H1 (cell line): ENCODE results near the gene CSNK1G2. TPM values are rescaled to one million over a fixed set of nuclear protein-coding genes. Genes with fewer than 3 reads are reported as not detected.

Source experiments
- CTCF ChIA-PET: fragments of 300-600 bp; sonication (Branson Sonifier 250); formaldehyde crosslinking; loops from one replicate; lab custom pipeline; 2021; ENCODE audit not compliant: partially characterized antibody; lab: Charles Lee
- POLR2A ChIA-PET: fragments of 300-600 bp; sonication (Branson Sonifier 250); formaldehyde crosslinking; loops from one replicate; lab custom pipeline; 2021; ENCODE audit warnings: inconsistent platforms; ENCODE audit not compliant: partially characterized antibody; lab: Charles Lee
- DNase-seq, 2 experiments: peaks; one replicate each; pipeline versions ENCODE4 v3.0.0 to v3.0.0-alpha.2; 2010 to 2022; ENCODE audit warnings: low spot score in 2 of 2, low read depth in 1 of 2, mixed read lengths in 1 of 2
- FAIRE-seq: peaks from 2 replicates; lab custom pipeline; 2011; peaks lifted over from hg19 to GRCh38; lab: Jason Lieb, UNC
- H2AFZ ChIP-seq: 2 replicates; pipeline ENCODE4 v1.8.1; 2012; ENCODE audit warnings: low read length, inconsistent platforms
- H2AK5ac ChIP-seq: 2 replicates; pipeline ENCODE4 v1.6.1; 2013; ENCODE audit warnings: low read depth, low read length
- H2BK120ac ChIP-seq: replicated peaks from 2 replicates; pipeline ENCODE3; 2013; ENCODE audit warnings: low read depth, low read length, inconsistent platforms
- H2BK12ac ChIP-seq: 2 replicates; pipeline ENCODE4 v1.6.1; 2013; ENCODE audit warnings: low read depth, low read length
- H2BK15ac ChIP-seq: 2 replicates; pipeline ENCODE4 v1.6.1; 2013; ENCODE audit warnings: low read length
- H2BK20ac ChIP-seq: 2 replicates; pipeline ENCODE4 v1.6.1; 2013; ENCODE audit warnings: low read length
- H2BK5ac ChIP-seq: 2 replicates; pipeline ENCODE4 v1.6.1; 2013; ENCODE audit warnings: low read depth, low read length
- H3K14ac ChIP-seq: 2 replicates; pipeline ENCODE4 v1.6.1; 2013; ENCODE audit warnings: inconsistent platforms; ENCODE audit not compliant: insufficient read length
- H3K18ac ChIP-seq: 2 replicates; pipeline ENCODE4 v1.6.1; 2013; ENCODE audit warnings: low read length; ENCODE audit errors: extremely low read depth
- H3K23ac ChIP-seq: 2 replicates; pipeline ENCODE4 v1.6.1; 2013; ENCODE audit warnings: inconsistent platforms; ENCODE audit not compliant: insufficient read length
- H3K23me2 ChIP-seq: 2 replicates; pipeline ENCODE4 v1.6.1; 2013; ENCODE audit warnings: low read depth, low read length
- H3K27ac ChIP-seq: 2 replicates; pipeline ENCODE4 v1.6.1; 2011; ENCODE audit warnings: low read depth, low read length, inconsistent platforms
- H3K27me3 ChIP-seq, 4 experiments: replicated peaks in 1 of 4; 1 replicate in 1 of 4; 2 replicates in 3 of 4; pipeline versions ENCODE4 v1.6.1 to v1.8.1; 2011 to 2013; ENCODE audit warnings: low read length in 3 of 4, mild to moderate bottlenecking in 3 of 4, inconsistent platforms in 2 of 4, mixed read lengths in 2 of 4, moderate library complexity in 1 of 4; ENCODE audit not compliant: control insufficient read depth in 3 of 4, insufficient read depth in 3 of 4; ENCODE audit errors: extremely low read depth in 1 of 4
- H3K36me3 ChIP-seq, 4 experiments: 2 replicates each; pipeline versions ENCODE4 v1.6.1 to v1.8.1; 2011 to 2013; ENCODE audit warnings: mild to moderate bottlenecking in 4 of 4, low read length in 3 of 4, moderate library complexity in 2 of 4, control low read depth in 1 of 4, inconsistent platforms in 1 of 4; ENCODE audit not compliant: insufficient read depth in 4 of 4, control insufficient read depth in 2 of 4
- H3K4ac ChIP-seq: replicated peaks from 2 replicates; pipeline ENCODE3; 2013; ENCODE audit warnings: low read length, low read depth, mixed read lengths, inconsistent platforms; ENCODE audit not compliant: insufficient read length
- H3K4me1 ChIP-seq, 4 experiments: replicated peaks in 1 of 4; 1 replicate in 1 of 4; 2 replicates in 3 of 4; pipeline versions ENCODE4 v1.6.1 to v1.8.1; 2011 to 2013; ENCODE audit warnings: low read length in 3 of 4, inconsistent platforms in 2 of 4, mixed read lengths in 1 of 4; ENCODE audit not compliant: insufficient read depth in 4 of 4, control insufficient read depth in 3 of 4
- H3K4me2 ChIP-seq, 2 experiments: 2 replicates each; pipeline versions ENCODE4 v1.6.1 to v1.8.1; 2011 to 2013; ENCODE audit warnings: low read depth in 2 of 2, low read length in 2 of 2, control low read depth in 1 of 2, inconsistent platforms in 1 of 2, mild to moderate bottlenecking in 1 of 2; ENCODE audit not compliant: insufficient read depth in 1 of 2
- H3K4me3 ChIP-seq, 4 experiments: fragments of 200-600, 300-600 bp in 1 of 4; sonication (generic), shearing (Covaris generic), sonication (Bioruptor Twin) in 1 of 4; 2 replicates each; pipeline versions ENCODE4 v1.5.1 to v1.8.1; 2011 to 2016; ENCODE audit warnings: low read length in 4 of 4, low read depth in 3 of 4, control low read depth in 2 of 4, inconsistent platforms in 2 of 4, mild to moderate bottlenecking in 2 of 4, mixed read lengths in 1 of 4, moderate library complexity in 1 of 4; ENCODE audit not compliant: insufficient read depth in 2 of 4; ENCODE audit errors: extremely low read depth in 1 of 4
- H3K56ac ChIP-seq: replicated peaks from 2 replicates; pipeline ENCODE3; 2013; ENCODE audit warnings: low read depth, mild to moderate bottlenecking, mixed read lengths, low read length, inconsistent platforms; ENCODE audit not compliant: insufficient read length
- H3K79me1 ChIP-seq: 2 replicates; pipeline ENCODE4 v1.6.1; 2013; ENCODE audit warnings: low read depth, low read length, control low read depth
- H3K79me2 ChIP-seq, 2 experiments: 2 replicates each; pipeline versions ENCODE4 v1.6.1 to v1.8.1; 2012 to 2013; ENCODE audit warnings: low read length in 2 of 2, mild to moderate bottlenecking in 2 of 2, inconsistent platforms in 1 of 2; ENCODE audit not compliant: insufficient read depth in 2 of 2, control insufficient read depth in 1 of 2
- H3K9ac ChIP-seq, 4 experiments: replicated peaks in 1 of 4; 1 replicate in 1 of 4; 2 replicates in 3 of 4; pipeline versions ENCODE4 v1.6.1 to v1.8.1; 2011 to 2013; ENCODE audit warnings: low read depth in 3 of 4, low read length in 3 of 4, control low read depth in 2 of 4, mild to moderate bottlenecking in 2 of 4, moderate library complexity in 2 of 4, inconsistent platforms in 1 of 4; ENCODE audit errors: extremely low read depth in 1 of 4
- H3K9me3 ChIP-seq, 2 experiments: 2 replicates each; pipeline versions ENCODE4 v1.6.1 to v1.8.1; 2012 to 2013; ENCODE audit warnings: mild to moderate bottlenecking in 2 of 2, moderate library complexity in 2 of 2, control low read depth in 1 of 2, inconsistent platforms in 1 of 2, low read depth in 1 of 2, low read length in 1 of 2, mixed read lengths in 1 of 2; ENCODE audit not compliant: insufficient read depth in 2 of 2
- H4K20me1 ChIP-seq, 2 experiments: replicated peaks in 1 of 2; 2 replicates each; pipeline versions ENCODE3 to v1.8.1; 2011 to 2013; ENCODE audit warnings: inconsistent platforms in 2 of 2, low read length in 2 of 2, mild to moderate bottlenecking in 1 of 2; ENCODE audit not compliant: insufficient read depth in 2 of 2, control insufficient read depth in 1 of 2
- H4K5ac ChIP-seq: 2 replicates; pipeline ENCODE4 v1.6.1; 2013; ENCODE audit warnings: low read length, low read depth, mixed read lengths, inconsistent platforms; ENCODE audit not compliant: insufficient read length
- H4K8ac ChIP-seq: 2 replicates; pipeline ENCODE4 v1.8.0; 2013; ENCODE audit warnings: mild to moderate bottlenecking, moderate library complexity, low read length, inconsistent platforms; ENCODE audit not compliant: insufficient read depth; ENCODE audit errors: extremely low read depth
- H4K91ac ChIP-seq: replicated peaks from 2 replicates; pipeline ENCODE3; 2013; ENCODE audit warnings: low read length, mixed read lengths, inconsistent platforms; ENCODE audit not compliant: insufficient read length
- FOSL1 ChIP-seq: IDR thresholded peaks from 2 replicates; pipeline ENCODE4 v1.6.1; 2011; ENCODE audit warnings: mild to moderate bottlenecking, low read depth, low read length, moderate library complexity; ENCODE audit not compliant: insufficient read depth
- HDAC2 ChIP-seq, 2 experiments: fragments of 300-600 bp in 1 of 2; sonication (generic) in 1 of 2; IDR thresholded peaks; 2 replicates each; pipeline ENCODE4 v1.6.1; 2011 to 2012; ENCODE audit warnings: low read depth in 2 of 2, low read length in 2 of 2, mild to moderate bottlenecking in 2 of 2, moderate library complexity in 2 of 2, borderline replicate concordance in 1 of 2, inconsistent platforms in 1 of 2
- JUN ChIP-seq: IDR thresholded peaks from 2 replicates; pipeline ENCODE4 v1.6.1; 2011; ENCODE audit warnings: low read depth, mild to moderate bottlenecking, improper control_type of control experiment, low read length
- KDM1A ChIP-seq: fragments of 200-600, 300-600 bp; sonication (generic); IDR thresholded peaks from 2 replicates; pipeline ENCODE4 v1.7.1; 2016; ENCODE audit warnings: mild to moderate bottlenecking, low read length, borderline replicate concordance
- KDM4A ChIP-seq: IDR thresholded peaks from one replicate; pipeline ENCODE4 v1.7.1; 2012; ENCODE audit warnings: low read depth, mild to moderate bottlenecking, moderate library complexity, low read length, inconsistent platforms; ENCODE audit not compliant: severe bottlenecking
- KDM5A ChIP-seq: fragments of 200-600 bp; IDR thresholded peaks from 2 replicates; pipeline ENCODE4 v1.7.1; 2012; ENCODE audit warnings: mild to moderate bottlenecking, low read length, inconsistent platforms, mixed read lengths
- NRF1 ChIP-seq: IDR thresholded peaks from 2 replicates; pipeline ENCODE4 v1.6.1; 2011; ENCODE audit warnings: mild to moderate bottlenecking, low read depth, low read length, improper control_type of control experiment
- RXRA ChIP-seq: IDR thresholded peaks from 2 replicates; pipeline ENCODE4 v1.6.1; 2011; ENCODE audit warnings: low read depth, mild to moderate bottlenecking, low read length, moderate library complexity; ENCODE audit not compliant: insufficient read depth
- SIX5 ChIP-seq: IDR thresholded peaks from 2 replicates; pipeline ENCODE4 v1.6.1; 2011; ENCODE audit warnings: mild to moderate bottlenecking, low read depth, low read length
- SP1 ChIP-seq: IDR thresholded peaks from 2 replicates; pipeline ENCODE4 v1.6.1; 2011; ENCODE audit warnings: low read depth, low read length
- TAF1 ChIP-seq: IDR thresholded peaks from 2 replicates; pipeline ENCODE4 v1.6.1; 2011; ENCODE audit warnings: mild to moderate bottlenecking, low read depth, low read length
- WGBS, 2 experiments: shearing (Covaris generic) in 1 of 2; methylation state at CpG; one replicate each; pipeline versions ENCODE4 v1.1.6 to v1.1.7; 2013 to 2015; ENCODE audit warnings: low lambda C conversion rate in 2 of 2, mixed read lengths in 2 of 2, inconsistent platforms in 1 of 2, low coverage in 1 of 2, missing lambda C conversion rate in 1 of 2; ENCODE audit not compliant: insufficient replicate concordance in 2 of 2, insufficient coverage in 1 of 2, insufficient read length in 1 of 2; ENCODE audit errors: extremely low coverage in 1 of 2, missing lambda C conversion rate in 1 of 2; 5-methylcytosine and 5-hydroxymethylcytosine counted together
- polyA plus RNA-seq, 7 experiments: library from polyadenylated mRNA; depleted of rRNA in 3 of 7; stranded (reverse) in 5 of 7; unstranded in 2 of 7; fragments of >200 nt in 5 of 7; fragments of 200-250 nt in 2 of 7; gene quantifications; 1 replicate in 5 of 7; 2 replicates in 1 of 7; 4 replicates in 1 of 7; pipeline versions ENCODE4 v1.2.1 to v1.2.3, GENCODE V29; 2011 to 2013; ENCODE audit warnings: missing spikeins in 2 of 7, mixed read lengths in 2 of 7
- total RNA-seq: library from RNA; stranded (reverse); fragmentation: NEBNext Ultra II Directional; extraction: Animal tissue kit (Norgen Biotek cat#: 25700); gene quantifications from 2 replicates; pipeline ENCODE4 v1.2.1, GENCODE V29; 2021
- TF ChIP-seq, protein P1 (sequence below): IDR thresholded peaks from 2 replicates; pipeline ENCODE4 v1.6.1; 2011; ENCODE audit warnings: low read depth, mild to moderate bottlenecking, low read length; ENCODE audit not compliant: insufficient read depth

The CSNK1G2 gene
- total and polyA plus RNA-seq, 2 of the 8 experiments (the other 6 are each of a cell fraction or from before 2014, with no cell fraction given) = 99.5 to 130 TPM

DNA sequence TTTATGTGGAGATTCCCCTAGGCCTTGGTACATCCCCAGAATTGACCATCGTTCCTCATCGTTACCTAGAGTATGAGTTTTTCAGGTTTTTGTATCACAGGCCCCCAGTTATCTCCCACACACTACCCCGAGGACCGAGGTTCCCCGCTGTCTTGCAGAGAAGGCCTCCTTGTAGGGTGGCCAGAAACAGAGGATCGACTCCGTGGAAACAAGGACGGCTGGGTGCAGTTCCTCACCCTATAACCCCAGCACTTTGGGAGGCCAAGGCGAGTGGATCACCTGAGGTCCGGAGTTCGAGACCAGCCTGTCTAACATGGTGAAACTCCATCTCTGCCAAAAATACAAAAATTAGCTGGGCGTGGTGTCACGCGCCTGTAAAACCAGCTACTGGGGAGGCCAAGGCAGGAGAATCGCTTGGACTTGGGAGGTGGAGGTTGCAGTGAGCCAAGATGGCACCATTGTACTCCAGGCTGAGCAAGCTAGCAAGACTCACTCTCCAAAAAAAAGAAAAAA, 35.1 kb upstream of the CSNK1G2 start:
- POLR2A ChIA-PET = interaction anchor here (0.5 to 2.0 kb wide), 27 partner anchors 8 to 344 kb away, joined by 3 to 9 read pairs (median 3); partner anchors contain the start of gene ABHD17A
- Histone ChIP-seq H2AFZ (no peak overlapping the region), H4K20me1 (peaks cover 9 to 20% of the 10 kb centered on the region in 2 experiments)
- TF ChIP-seq HDAC2 (IDR thresholded peaks at IDR 0.05; ENCODE audit: borderline replicate concordance in 1 of 2, low read depth in 2 of 2, low read length in 2 of 2) (no peak), KDM4A (no peak), JUN (no peak), RXRA (no peak), TAF1 (no peak), NRF1 (no peak), SIX5 (no peak), SP1 (no peak), KDM5A (no peak), KDM1A (no peak), FOSL1 (no peak)
- TF ChIP-seq, protein P1, sequence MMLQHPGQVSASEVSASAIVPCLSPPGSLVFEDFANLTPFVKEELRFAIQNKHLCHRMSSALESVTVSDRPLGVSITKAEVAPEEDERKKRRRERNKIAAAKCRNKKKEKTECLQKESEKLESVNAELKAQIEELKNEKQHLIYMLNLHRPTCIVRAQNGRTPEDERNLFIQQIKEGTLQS = no peak

More for the DNA sequence above, 35.1 kb upstream of the CSNK1G2 start:
- Histone ChIP-seq H3K14ac (no peak overlapping the region), H2AK5ac (0 out of 2 replicates have a peak overlapping the region, but pooled peaks have one; percentile 60), H3K18ac (no peak overlapping the region), H3K4ac (peak overlapping the region; percentile 63), H4K8ac (peak overlapping the region; percentile 76), H2BK12ac (no peak overlapping the region), H3K27ac (peak overlapping the region; percentile 84), H3K36me3 (peaks cover 0 to 4% (median under 1%) of the 10 kb centered on the region in 4 experiments; a peak in 1 of 8 replicates), H2BK15ac (no peak overlapping the region), H3K23ac (no peak overlapping the region), H3K9me3 (no peaks in the 10 kb centered on the region), H3K4me1 (peaks cover 0 to 9% (median 8%) of the 10 kb centered on the region in 4 experiments; a peak in 5 of 7 replicates), H4K5ac (no peak overlapping the region), H2BK20ac (no peak overlapping the region), H2BK5ac (peak overlapping the region; percentile 89; the same call in 1 of the 2 replicates), H3K23me2 (peaks cover 3% of the 10 kb centered on the region), H3K27me3 (no peaks in the 10 kb centered on the region), H4K91ac (no peak overlapping the region), H3K79me1 (peaks cover 15% of the 10 kb centered on the region), H3K4me3 (peak overlapping the region; percentile 51 to 71 (median 58)), H3K9ac (peak overlapping the region in 3 of 4 experiments; percentile 45 to 79 (median 77); a peak in 5 of 7 replicates), H2BK120ac (no peak overlapping the region), H3K79me2 (peaks cover 12 to 50% of the 10 kb centered on the region in 2 experiments; a peak in 3 of 4 replicates), H3K4me2 (peak overlapping the region; percentile 75 to 81), H3K56ac (no peak overlapping the region)
- DNase-seq (no peak), FAIRE-seq (no peak)
- CTCF ChIA-PET = interaction anchor here (0.6 to 2.5 kb wide), 5 partner anchors 8 to 592 kb away, joined by 3 to 8 read pairs (median 5); no protein-coding TSS in a partner anchor
- 82% methylated on average over 14 of the region's 15 CpGs; no CpG with 5 or more reads in 1 of the 2 experiments for WGBS, 2 experiments
